Renal cortical epithelial cell (primary cell): ENCODE measurements around the gene MYO5A. TPM values are rescaled to one million over a fixed set of nuclear protein-coding genes. Genes with fewer than 3 reads are reported as not detected.

ENCODE experiments used
- DNase-seq: peaks from one replicate; pipeline ENCODE4 v3.0.0-alpha.2; 2011; ENCODE audit warnings: low read depth
- total RNA-seq: library from RNA; depleted of rRNA; stranded (reverse); fragments of >200 nt; gene quantifications from 2 replicates; pipeline ENCODE4 v1.2.3, GENCODE V29; 2014

Gene MYO5A
- total RNA-seq, 1 donor from 2014 or later = 71.3 TPM

DNA sequence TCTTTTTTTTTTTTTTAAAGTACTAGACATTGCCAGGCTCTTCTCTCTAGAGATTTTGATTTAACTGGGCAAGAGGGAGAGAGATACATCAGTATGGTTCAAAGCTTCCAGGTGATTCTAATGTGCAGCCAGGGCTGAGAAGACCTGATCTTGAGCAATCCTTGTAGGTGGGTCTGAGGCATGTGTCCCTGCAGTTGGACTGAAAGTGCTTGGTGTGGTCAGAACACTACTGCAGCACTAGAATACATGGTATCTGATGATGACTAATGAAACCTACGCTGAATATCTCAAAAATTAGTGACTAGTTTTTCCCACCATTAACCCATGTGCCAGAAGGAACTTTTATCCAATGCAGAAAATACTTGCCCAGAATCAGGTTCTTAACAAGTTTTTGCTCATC lies 198.7 kb downstream of the MYO5A start:
- no peak for DNase-seq

DNA sequence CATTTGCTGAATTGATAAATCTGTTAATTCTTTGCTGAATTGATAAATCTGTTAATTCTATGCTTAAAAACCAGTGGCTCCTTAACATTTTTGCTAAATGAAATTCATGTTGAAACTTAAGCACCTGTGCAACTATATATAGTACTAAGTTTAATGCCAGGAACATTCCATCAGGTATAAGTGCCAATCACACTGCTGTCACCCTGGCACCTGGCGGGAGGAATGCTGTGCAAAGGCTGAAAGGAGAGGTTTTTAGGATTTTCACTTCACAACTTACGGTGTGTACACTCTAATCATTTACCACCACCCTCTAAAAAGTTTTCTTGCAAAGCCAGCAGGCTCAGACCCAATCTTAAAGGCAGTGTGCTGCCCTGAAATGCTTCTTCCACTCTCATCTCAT lies 199.5 kb downstream of the MYO5A start:
- DNase-seq = no peak

DNA sequence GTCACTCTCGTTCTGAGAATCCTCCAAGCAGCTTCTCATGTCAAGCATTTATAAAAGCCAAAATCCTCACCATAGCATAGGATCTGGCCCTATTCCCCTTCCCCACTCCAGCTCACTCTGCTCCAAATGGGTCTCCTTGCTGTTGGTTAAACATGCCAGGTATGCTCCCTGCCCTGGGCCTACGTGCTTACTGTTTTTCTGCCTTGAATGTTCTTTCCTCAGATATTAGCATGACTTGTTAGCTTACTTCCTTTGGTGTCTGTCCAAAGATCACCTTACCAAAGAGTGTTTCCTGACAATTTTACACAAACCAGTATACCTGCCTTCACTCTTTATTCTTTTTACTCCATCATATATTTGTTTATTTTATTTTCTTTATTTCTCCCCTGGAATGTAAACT lies 200.0 kb downstream of the MYO5A start:
- no peak for DNase-seq

DNA sequence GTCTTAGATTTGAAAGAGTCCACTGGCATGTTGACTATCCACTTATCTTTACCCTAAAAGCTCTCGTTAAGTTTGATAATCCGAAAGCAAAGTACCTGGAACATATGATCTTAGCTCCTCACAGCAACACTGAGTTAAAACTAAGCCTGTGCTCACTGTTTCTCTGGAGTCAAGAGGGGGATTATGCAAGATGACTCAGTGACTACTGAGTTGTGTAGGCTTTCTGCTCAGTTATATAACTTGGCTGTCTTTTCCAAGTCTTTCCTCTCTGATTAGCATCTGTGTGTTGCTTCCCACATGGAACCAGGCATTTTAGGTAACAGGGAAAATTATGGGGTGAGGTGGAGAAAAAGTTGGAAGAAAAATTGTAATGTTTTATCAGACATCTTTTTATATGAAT lies 201.9 kb downstream of the MYO5A start:
- peak; percentile 65 for DNase-seq

DNA sequence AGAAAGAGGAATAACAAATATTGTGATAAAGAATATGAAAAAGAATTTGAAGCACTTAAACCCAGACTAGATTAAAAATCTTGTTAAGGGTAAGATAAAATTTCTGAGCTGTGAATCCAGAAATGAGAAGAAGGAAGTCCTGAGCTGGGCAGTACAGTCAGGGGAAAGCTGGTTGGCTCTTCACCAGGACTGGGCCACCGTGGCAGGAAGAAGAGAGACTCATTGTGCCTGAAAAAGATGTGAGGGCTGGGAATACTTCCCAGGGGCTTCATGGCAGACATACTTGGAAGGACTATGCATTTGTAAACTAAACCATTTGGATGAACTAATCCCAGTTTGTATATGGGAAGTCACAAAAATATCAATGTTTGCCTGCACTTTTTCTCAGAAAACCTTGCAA lies 204.6 kb downstream of the MYO5A start:
- no peak for DNase-seq

DNA sequence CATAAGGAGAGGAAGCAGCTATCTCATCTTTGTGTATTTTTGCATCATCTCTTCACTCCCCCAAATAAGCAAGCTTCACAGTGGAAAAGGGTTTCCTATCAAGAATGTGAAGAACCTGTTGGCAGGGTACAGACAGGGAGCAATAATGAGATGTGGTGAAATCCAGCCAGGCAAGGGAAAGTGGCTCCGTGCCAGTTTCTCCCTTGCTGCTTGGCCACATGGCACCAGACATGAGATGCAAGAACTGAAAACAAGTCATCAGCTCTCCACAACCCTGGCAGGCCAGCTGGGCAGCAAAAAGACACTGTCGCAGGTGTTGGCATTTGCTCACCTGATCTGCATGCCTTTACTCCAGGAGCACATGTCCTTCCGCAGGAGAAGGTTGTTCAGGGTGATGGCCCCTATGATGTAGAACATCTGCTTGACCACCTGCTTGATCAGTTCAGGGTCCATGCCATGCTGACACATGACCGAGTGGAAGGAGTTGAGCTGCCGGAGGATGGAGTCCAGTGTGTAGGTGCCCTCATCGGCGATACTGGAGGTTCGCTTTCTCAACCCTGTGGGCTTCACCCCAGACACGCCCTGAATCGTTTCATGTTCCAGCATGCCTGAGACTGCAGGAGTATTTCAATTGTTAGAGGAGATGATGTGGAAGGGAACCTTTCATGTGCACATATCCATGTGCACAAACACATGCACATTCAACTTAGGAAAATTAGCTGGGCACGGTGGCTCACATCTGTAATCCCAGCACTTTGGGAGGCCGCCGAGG lies 209.8 kb downstream of the MYO5A start:
- peak; percentile 68 for DNase-seq

DNA sequence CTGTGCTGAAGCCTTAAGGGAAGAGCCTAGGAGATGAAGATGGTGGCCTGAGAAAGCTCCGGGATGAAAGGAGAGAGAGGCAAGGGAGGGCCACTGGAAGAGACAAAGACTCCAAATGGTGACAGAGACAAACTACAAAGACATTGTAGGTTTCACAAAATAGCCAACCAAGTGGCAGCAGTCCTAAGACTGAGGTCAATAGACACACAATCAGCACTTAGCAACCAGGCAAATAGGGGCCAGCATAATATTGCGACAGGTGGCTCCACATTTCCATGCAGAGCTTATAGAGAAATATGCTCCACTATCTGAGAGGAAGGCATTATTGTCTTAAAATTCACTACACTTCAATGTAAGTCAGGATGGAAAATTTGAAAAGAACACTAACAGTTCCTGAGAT lies 211.0 kb downstream of the MYO5A start:
- DNase-seq = no peak

DNA sequence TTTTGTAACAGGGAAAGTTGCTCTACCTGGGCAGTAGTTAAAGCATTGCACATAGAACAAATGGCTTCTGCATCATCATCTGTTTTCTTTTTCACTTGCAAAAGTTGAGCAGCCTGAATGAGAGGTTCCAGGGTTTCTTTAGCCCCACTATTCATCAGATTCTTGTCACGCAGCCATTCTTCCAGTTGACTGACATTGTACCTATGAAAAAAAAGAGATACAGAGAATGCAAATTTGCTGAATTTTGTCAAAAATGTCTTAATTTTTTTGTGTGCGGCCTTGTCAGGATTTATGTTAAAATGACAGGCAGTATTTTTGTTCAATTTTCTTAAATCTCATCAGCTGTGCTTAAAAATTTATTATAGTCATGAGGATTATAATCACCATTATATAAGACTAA lies 211.7 kb downstream of the MYO5A start:
- no peak for DNase-seq

DNA sequence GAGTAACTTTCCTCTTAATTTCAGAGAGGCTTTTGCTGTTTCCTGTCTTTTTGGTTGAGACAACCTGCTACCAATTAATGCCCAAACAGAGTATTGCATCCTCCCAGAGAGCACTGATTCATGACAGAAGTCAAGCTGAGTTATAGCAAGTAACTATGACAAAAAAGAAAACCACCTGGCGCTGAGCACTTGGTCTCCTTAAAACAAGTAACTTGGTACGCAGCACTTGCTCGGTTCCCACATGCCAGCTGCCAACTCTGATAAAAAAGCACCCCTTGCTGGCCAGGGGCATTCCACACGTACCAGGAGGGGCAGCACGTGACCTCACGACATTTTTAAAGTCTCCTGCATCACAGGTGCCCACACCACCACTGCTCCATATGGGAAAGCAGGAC lies 219.5 kb downstream of the MYO5A start:
- DNase-seq = no peak

DNA sequence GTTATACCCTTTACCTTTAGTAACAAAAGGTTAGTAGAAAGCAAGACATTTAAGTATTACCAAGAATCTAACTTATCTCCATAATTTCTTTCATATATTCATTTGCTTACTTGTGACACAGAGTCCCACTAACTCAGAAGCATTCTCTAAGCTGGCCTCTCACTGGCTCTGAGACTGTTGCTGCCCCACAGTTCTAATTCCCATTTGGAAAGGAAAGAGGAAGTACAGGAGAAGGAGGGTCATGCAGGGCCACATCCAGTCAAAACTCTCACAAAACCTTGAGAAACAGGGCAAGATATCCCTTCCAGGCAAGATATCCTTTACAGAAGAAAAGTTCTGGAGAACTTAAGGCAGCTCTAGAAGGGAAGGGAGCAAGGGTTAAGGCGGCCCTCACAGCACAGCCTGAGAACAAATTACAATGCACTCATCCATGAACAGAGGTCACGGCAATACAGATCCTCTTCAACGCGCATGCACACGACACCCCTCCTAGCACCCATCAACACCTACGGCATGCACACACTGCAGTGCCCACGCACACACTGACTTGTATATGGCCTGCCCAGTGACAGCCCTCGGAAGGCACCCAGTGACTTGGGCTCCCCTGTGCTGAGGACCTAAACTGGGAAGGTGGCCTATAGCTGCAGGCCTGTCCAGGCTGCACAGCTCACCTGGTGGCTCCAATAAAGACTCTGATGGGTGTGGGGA lies 220.1 kb downstream of the MYO5A start:
- no peak for DNase-seq

DNA sequence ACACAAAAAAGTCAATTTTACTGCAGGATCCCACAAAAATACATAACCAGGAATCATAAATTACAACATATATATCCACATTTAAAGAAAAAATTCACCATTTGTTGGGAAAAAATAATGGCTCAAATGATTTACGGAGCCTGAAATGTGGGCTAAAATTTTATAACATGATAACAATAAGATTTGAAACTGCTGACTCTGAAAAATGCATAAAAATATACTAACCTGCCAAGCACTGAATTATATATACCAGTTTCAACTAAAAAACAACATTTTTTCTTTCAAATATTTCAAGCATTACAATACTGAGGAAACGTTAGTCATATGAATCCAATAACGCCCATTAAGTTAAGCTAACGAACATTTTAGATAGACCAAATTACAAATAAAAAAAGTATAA lies 220.8 kb downstream of the MYO5A start:
- DNase-seq = no peak

DNA sequence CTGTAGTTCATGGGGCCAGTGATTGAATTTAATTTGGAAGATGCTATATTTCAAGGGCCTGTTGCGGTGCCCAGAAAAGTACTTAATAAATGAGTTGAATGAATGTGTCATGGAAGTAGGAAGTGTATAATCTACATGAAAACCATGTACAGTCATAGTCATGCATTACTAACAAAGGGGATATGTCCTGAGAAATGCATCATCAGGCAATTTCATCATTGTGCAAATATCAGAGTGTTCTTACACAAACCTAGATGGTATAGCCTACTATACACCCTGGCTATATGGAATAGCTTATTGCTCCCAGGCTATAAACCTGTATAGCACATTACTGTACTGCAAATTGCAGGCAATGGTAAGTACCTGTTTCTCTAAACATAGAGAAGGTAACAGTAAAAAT lies 222.4 kb downstream of the MYO5A start:
- peak; percentile 35 for DNase-seq

DNA sequence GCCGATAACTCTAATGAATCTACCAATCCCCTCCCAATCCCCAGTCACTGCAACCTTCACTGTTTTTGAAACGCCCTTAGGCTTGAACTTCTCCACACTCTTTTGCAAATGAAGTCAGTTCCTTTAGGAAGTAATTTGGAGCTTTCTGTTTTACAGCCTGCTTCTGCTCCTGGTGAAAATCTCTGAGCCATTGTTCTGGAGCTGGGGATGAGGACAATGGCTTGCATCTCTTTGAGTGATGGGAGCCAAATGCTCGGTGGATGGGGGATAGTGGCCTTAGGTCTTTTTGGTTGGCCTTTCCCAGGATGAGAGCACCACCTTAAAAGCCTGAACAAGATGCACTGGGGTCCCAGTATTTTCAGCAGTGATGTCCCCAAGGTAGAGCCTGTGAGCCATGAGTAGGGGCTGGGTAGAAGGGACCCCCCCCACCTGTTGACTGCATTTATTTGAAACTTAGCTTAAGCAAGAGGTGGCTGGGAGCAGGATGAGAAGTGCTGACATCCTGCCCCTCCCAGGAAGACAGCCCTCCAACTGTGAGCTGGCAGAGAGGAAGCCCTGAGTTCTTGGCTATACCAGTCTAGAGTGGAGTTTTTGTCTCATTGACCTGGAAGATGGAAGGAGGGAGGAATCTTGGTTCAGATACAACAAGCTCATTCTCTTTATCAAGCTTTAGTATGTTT lies 225.4 kb downstream of the MYO5A start:
- DNase-seq = no peak

DNA sequence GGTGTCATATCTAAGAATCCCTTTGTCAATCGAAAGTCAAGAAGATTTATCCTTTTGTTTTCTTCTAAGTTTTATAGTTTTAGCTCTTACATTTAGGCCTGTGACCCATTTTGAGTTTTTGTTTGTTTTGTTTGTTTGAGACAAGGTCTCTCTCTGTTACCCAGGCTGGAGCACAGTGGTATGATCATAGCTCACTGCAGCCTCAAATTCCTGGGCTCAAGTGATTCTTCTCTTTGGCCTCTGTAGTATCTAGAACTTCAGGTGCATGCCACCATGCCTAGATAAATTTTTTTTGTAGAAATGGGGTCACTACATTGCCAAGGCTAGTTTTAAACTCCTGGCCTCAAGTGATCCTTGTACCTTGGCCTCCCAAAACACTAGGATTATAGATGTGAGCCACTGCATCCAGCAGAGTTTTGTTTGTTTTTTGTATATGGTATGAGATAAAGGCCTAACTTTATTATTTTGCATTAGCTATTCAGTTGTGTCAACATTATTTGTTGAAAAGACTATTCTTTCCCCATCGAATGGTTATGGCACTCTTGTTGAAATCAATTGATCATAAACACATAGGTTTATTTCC lies 227.3 kb downstream of the MYO5A start:
- DNase-seq = no peak

DNA sequence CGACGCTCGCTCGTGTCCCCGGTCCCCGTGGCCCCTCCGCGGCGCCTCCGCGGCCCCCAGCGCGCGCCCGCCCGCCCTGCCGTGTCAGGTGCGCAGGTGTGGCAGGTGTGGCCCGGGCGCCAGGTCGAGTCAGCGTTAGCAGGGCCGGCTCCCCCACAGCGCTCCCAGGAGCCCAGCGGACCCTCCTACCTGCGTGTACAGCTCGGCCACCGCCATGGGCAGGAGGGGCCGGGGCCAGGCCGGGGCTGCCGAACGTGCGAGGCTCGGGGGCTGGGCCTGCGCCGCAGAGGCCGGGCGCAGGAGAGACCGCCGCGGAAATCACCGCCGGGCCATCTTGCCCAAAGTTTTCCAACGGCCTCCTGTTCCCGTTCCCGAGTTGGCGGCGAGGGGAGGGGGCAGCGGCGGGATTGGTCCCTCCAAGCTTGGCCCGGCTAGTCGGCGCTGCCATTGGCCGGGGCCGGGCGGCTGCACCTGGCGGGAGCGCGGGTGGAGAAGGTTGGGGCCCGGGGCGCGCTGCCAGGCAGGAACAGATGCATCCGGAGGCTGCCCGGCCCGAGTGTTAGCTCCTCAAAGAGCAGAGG lies 233.2 kb downstream of the MYO5A start, which contains the start of gene MYO5C:
Gene MYO5C (minus strand): TSS at position 384 of the 581 bp plus-strand sequence. CDS start 168 bp downstream, at position 216.
- DNase-seq = peak; percentile 25

DNA sequence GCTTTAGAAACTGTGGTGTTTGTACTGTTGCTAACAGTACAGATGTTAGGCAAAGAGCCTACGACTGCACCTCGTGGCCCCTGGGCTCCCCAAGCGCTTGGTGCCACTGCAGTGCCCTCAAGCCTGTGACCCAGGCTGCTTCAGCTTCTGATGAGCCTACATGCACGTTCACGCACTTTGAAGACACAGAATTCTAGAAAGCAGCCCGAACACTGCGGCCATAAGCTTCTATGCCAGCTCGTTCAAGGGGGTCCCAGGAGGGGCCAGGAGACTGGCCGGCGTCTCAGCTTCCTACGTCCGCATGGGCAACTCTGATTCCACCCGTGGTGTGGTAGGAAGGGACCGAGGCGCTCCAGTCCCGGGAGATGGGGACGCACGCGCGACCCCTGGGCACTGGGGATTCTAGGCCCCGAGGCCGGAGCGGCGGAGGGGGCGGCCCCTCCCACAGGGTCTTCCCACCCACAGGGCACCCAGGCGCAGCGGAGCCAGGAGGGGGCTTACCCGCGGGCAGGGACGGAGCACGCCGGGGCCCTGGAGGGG lies 233.7 kb downstream of the MYO5A start:
- DNase-seq = no peak

DNA sequence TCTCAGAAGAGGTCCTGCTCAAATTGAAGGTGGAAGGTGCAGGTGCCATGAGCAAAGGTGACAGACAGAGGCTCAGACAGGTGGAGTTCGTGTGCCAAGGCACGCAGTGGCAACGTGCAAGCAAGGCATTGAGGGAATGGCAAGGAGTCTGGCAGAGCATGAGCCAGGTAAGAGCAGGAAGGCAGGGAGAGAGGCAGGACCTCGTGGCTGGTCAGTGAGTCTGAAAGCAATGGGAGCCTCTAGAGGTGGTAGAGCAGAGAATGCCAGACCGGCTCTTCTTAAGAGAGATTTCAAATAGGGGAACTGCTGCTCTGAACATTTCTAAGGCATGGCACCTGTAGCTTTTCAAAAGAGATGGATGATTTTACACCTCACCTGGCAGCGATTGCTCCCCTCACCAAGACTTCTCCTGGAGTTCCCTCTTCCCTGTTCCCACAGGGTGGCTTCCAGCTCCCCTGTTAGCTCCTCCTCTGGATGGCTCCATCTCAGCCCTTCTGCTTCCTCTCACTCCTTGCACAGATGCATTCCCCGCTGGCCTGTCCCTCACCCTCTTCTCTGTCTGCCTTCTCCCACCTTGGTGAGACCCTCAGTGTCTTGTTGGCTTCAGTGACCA lies 235.8 kb downstream of the MYO5A start:
- no peak for DNase-seq

DNA sequence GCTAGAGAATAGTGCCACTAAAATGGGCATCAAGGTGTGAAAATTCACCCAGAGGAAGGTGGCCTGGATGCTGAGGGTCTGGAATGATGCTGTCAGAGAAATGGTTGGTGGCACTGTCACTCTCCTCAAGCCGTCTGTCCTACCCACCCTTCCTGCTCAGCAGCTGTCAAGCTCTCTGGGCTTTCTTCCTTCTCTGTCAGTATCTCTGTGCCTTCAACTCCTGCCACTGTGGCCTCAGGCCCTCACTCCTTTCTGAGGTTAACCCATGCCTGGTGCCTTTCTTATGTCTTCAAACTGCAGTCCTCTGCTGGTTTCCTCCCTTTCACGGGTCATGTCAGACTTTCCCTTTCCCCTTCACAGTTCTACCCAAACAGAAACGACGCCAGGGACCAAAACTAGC lies 237.5 kb downstream of the MYO5A start:
- DNase-seq = no peak

DNA sequence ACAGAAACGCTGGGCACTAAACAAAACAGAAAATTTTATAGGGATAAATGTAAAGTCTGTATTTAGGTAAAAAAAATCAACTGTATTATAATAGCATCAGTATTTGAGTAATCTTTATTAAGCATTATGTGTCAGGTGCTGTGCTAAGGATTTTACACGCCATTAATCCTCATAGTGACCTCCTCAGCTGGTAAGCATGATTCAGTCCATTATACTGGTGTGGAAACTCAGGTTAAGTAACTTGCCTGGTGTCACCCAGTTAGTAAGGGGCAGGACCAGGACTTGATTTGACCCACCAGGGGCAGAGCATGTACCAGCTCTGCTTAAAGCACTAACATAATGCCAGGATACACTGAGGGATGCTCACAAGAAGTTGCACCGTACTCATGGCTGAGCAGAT lies 237.9 kb downstream of the MYO5A start:
- DNase-seq = peak; percentile 88

DNA sequence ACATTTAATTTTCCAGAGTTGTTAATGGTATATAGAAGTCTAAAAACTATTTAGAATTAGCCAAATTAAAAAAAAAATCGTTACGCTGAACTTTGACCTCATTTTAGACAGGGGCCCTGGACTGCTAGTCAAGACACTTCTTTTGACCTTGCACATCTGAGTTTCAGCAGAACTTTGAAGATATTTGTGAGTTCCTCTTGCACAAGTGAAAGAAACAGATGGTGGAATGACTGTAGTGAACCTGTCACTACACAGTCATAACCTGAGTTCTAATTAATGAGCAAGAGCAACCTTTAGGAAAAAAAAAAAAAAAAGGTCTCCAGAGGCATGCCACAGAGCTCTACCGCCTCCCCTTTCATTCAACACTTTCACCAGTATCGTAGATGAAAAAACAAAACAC lies 238.4 kb downstream of the MYO5A start:
- peak; percentile 42 for DNase-seq

DNA sequence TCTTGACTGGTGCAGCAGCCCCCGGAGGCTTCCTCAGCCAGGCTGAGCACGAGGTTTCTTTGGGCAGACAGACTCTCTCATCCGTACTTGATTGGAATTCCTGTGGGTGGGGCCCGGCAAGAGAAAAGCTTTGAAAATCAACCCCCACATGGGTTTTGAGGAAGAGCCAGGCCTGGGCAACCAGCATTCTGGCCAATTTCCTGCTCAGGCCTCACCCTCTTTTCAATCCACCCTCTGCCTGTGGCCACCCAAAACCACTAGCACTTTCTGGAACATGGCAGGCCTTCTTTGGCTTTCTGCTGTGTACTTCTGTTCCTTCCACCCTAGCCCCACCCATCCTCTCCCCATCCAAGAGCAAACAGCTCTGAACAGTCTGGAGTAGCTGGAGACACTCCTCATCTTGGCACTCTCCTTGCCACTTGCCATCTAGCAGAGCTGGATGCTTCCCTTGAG lies 239.0 kb downstream of the MYO5A start:
- DNase-seq = peak; percentile 56
